RPMI8226 (cell line): ENCODE data around the gene SP110.

Source experiments
- DNase-seq: peaks from one replicate; pipeline ENCODE4 v3.0.0-alpha.2; 2015

The SP110 gene

GRCh38 chr2:230164139-230164538 is 55.6 kb downstream of the SP110 start:
- no peak for DNase-seq

- no peak for DNase-seq
Measured at GRCh38 chr2:230162981-230163380, 56.8 kb downstream of the SP110 start.

DNA sequence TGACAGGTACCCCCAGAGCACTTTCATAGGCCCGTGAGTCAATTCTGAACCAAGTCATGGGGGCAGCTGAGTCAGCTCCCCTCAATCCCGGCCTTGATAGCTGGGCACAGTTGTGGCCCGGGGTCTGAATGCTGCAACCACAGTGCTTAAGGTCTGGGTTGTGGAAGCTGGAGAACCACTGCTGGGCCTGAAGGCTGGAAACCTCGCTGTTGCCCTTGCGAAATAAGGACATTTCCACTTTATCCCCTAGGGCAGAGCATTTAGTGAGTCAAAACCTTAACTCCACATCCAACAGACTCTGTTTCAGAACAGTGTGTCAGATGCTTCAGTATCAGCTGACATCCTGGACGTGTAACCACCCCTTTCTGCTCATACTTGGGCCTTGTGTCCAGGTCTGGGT is 58.6 kb downstream of the SP110 start:
- DNase-seq = no peak

- peak; percentile 57 for DNase-seq
Measured at GRCh38 chr2:230160112-230160660, 59.6 kb downstream of the SP110 start.

- no peak for DNase-seq
Measured at GRCh38 chr2:230158468-230158867, 61.3 kb downstream of the SP110 start.

GRCh38 chr2:230156782-230157699 is 62.7 kb downstream of the SP110 start:
- DNase-seq = no peak

GRCh38 chr2:230155359-230155758 is 64.4 kb downstream of the SP110 start:
- DNase-seq = no peak

DNA sequence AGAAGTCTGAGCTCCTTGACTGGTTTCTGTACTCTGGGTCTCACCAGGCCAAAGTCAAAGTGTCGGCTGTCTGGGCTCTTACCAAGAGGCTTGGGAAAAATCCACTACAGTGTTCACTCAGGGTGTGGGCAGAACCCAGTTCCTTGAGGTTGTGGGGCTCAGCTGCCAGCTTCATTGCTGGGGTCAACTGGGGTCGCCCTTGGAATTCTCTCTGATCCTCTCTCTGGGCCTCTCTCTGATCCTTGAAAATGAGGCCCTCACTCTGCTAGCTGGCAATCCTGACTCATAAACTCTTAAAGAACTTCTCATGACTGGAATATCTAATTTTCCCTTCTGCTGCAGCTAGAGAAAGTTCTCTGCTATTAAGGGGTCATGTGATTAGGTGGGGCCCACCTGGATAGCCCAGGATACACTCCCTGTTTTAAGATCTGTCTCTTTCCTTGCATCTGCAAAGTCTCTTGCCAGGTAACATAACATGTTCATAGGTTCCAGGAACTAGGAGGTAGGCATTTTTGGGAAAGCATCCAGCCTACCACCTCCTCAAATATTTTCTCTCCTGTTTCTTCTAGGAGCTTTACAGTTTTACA is 66.3 kb downstream of the SP110 start:
- DNase-seq = no peak

GRCh38 chr2:230152334-230152733 is 67.5 kb downstream of the SP110 start:
- DNase-seq = no peak

- DNase-seq = no peak
Measured at GRCh38 chr2:230144355-230144754, 75.4 kb downstream of the SP110 start.

DNA sequence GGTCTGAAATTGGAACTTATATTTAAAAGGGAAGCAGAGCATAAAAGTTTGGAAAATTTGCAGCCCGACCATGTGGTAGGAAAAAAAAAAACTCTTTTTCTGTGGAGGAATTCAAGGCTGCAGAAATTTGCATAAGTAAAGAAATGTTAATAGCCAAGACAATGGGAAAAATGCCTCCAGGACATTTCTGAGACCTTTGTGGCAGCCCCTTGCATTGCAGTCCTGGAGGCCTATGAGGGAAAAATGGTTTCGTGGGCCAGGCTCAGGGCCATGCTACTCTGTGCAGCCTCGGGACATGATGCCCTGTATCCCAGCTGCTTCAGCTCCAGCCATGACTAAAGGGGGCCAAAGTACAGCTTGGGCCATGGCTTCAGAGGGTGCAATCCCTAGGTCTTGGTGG is 79.1 kb downstream of the SP110 start:
- no peak for DNase-seq

GRCh38 chr2:230137902-230138539 is 81.8 kb downstream of the SP110 start:
- no peak for DNase-seq

DNA sequence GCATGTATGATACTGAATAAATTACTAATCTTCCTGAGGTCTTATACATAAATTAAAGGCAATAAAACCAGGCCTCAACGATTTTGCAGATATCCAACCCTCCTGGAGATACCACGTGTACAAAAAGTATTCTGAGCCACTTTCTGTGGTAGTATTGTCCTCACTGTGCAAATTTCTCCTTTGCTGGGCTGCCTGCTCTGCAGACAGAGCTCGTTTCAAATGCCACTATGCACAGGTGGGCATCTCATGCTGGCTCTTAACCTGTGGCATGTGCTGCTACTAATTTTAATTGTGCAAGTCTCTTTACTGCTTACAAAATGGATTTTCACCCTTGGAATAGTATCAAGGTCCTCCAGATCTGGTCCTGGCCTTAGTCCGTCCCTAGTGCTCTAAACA is 84.7 kb downstream of the SP110 start:
- DNase-seq = peak; percentile 67

- peak; percentile 69 for DNase-seq
Measured at GRCh38 chr2:230134496-230135129, 85.2 kb downstream of the SP110 start.

DNA sequence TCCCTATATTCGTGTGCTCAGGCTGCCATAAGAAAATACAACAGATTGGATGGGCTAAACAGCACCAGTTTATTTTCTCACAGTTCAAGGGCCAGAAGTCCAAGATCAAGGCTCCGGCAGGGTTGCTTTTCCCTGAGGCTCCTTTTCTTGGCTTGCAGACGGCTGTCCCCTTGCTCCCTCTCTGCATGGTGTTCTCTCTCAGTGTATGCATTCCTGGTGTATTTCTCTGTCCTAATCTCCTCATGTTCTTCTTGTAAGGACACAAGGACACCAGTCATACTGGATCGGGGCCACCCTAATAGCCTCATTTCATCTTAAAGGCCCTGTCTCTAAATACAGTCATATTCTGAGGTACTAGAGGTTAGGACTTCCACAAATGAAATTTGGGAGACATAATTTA is 88.4 kb downstream of the SP110 start:
- DNase-seq = no peak

DNA sequence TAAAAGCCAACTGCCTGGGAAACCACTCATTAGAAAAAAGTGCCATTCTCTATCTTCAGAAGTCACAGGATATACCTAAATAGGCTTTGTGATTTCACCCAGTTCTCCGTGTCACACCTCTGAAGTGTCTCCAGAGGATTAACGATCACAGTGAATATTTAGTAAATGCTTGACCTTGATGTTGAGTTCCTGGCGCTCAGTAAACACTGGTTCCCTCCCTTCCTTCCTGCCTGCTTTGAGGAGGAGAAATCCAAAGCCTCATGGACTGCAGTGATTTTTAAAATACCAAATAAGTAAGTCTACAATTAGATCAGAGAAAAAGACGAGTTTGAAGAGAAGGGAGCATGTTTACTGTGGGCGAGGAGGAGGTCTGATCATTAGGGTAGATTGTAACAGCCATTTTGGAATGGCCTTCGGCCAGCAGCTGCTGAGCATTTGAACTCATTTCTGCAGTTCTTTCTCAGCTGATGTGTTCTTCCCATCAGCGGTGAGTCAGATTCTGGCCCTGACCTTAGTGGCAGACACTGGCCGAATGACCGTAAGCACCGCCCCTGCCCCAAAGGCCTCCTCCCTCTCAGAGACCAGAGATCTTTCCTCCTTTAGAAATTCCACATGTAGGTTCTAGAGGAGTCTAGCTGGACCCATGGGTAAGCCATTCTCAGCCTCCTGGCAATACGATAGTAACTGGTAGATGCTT is 89.0 kb downstream of the SP110 start:
- DNase-seq = no peak

- DNase-seq = no peak
Measured at GRCh38 chr2:230129343-230129742, 90.4 kb downstream of the SP110 start.

GRCh38 chr2:230128623-230129342 is 91.0 kb downstream of the SP110 start:
- DNase-seq = no peak

DNA sequence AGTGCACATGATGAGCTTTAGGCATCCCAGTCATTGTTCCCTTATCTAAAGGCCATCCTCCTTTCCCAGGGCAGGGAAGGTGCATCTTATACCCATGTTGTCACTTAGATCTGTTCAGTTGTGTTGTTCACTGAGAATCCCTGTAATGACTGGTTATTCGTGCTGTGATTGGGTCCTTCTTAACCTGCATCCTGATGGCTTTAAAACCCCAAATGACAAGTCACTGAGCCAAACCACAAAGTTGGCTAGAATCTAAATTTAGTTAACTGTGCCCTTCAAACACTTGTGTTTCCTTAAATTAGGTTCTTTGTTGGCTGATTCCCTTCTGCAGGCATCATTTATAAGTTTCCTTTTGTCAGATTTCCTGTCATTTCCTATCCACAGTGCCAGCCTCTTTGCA is 92.6 kb downstream of the SP110 start:
- peak; percentile 21 for DNase-seq

GRCh38 chr2:230124757-230125431 is 94.9 kb downstream of the SP110 start:
- no peak for DNase-seq

DNA sequence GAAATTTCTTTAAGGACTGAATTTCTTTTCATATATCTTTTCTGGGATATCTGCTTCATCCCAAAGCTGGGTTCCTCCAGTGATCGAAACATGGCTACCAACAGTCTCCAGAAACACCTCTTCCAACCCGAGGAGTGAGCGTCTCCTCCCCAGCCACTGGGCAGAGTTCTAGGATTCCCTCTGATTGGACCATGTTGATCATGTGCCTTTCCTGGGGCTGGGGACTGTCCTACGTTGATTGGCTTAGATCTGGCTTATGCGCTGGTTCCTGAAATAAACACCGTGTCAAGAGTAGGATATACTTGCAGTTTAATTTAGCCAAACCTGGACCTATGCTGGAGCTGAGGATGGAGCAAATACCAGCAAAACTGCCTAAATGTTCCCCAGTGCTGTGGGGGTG is 95.5 kb downstream of the SP110 start:
- no peak for DNase-seq
